OCI-LY1 (cell line): ENCODE data around the gene EGFL8.

Experiments used
- H2AFZ ChIP-seq: fragments of 200-600 bp; sonication (generic), shearing (Covaris generic); 2 replicates; pipeline ENCODE4 v1.6.0; 2014; ENCODE audit warnings: antibody characterized with exemption, mild to moderate bottlenecking, low read length
- H3F3A ChIP-seq: fragments of 200-600 bp; sonication (generic), shearing (Covaris generic); 2 replicates; pipeline ENCODE4 v1.6.0; 2014; ENCODE audit warnings: mild to moderate bottlenecking, antibody characterized with exemption, low read length, moderate library complexity; ENCODE audit not compliant: insufficient read depth
- H3K27ac ChIP-seq: fragments of 200-600 bp; sonication (generic); 2 replicates; pipeline ENCODE4 v1.5.1; 2014; ENCODE audit warnings: low read length, mixed run types, mild to moderate bottlenecking, low read depth; ENCODE audit not compliant: poor library complexity, severe bottlenecking
- H3K27me3 ChIP-seq: fragments of 200-600 bp; sonication (generic); 2 replicates; pipeline ENCODE4 v1.6.0; 2014; ENCODE audit warnings: antibody characterized with exemption, mild to moderate bottlenecking, low read length, moderate library complexity; ENCODE audit not compliant: insufficient read depth
- H3K36me3 ChIP-seq: fragments of 200-600 bp; sonication (generic); 2 replicates; pipeline ENCODE4 v1.6.1; 2014; ENCODE audit warnings: mild to moderate bottlenecking, antibody characterized with exemption, low read length, moderate library complexity, mixed read lengths; ENCODE audit not compliant: insufficient read depth
- H3K4me1 ChIP-seq: fragments of 200-600 bp; sonication (generic); 2 replicates; pipeline ENCODE4 v1.5.1; 2014; ENCODE audit warnings: mild to moderate bottlenecking, low read length, moderate library complexity; ENCODE audit not compliant: insufficient read depth, severe bottlenecking
- H3K4me2 ChIP-seq: fragments of 200-600 bp; sonication (generic), shearing (Covaris generic); 2 replicates; pipeline ENCODE4 v1.6.1; 2014; ENCODE audit warnings: low read length
- H3K4me3 ChIP-seq: fragments of 200-600 bp; sonication (generic); 2 replicates; pipeline ENCODE4 v1.5.1; 2014; ENCODE audit warnings: low read length, low read depth, mild to moderate bottlenecking, mixed read lengths; ENCODE audit not compliant: poor library complexity, severe bottlenecking
- H3K79me2 ChIP-seq: fragments of 200-600 bp; shearing (Covaris generic); 2 replicates; pipeline ENCODE4 v1.6.1; 2016; ENCODE audit warnings: mixed run types, low read length, mixed read lengths; ENCODE audit not compliant: insufficient read depth
- H3K9ac ChIP-seq: fragments of 200-600 bp; sonication (generic), shearing (Covaris generic); 2 replicates; pipeline ENCODE4 v1.6.1; 2014; ENCODE audit warnings: mild to moderate bottlenecking, low read length, mixed read lengths
- H3K9me2 ChIP-seq: fragments of 200-600 bp; sonication (generic), shearing (Covaris generic); 2 replicates; pipeline ENCODE4 v1.6.1; 2014; ENCODE audit warnings: low read depth, mild to moderate bottlenecking, low read length, mixed read lengths
- H3K9me3 ChIP-seq: fragments of 200-600 bp; shearing (Covaris generic); 2 replicates; pipeline ENCODE4 v1.6.1; 2014; ENCODE audit warnings: low read length, mixed read lengths
- H4K20me1 ChIP-seq: fragments of 200-600 bp; sonication (generic), shearing (Covaris generic); 2 replicates; pipeline ENCODE4 v1.6.0; 2016; ENCODE audit warnings: mild to moderate bottlenecking, low read length; ENCODE audit not compliant: insufficient read depth
- EZH2 ChIP-seq: fragments of 200-600 bp; sonication (generic), shearing (Covaris generic); IDR thresholded peaks from 2 replicates; pipeline ENCODE4 v1.8.0; 2017; ENCODE audit warnings: borderline replicate concordance, mixed run types, mild to moderate bottlenecking, antibody characterized with exemption, low read length, moderate library complexity, mixed read lengths
- TF ChIP-seq, protein P1 (sequence below): fragments of 200-600 bp; sonication (generic), shearing (Covaris generic); IDR thresholded peaks from 2 replicates; pipeline ENCODE4 v1.5.1; 2017; ENCODE audit warnings: mild to moderate bottlenecking, antibody characterized with exemption, low read length, moderate library complexity, mixed read lengths

The EGFL8 gene

GRCh38 chr6:32177183-32177787 is 12.9 kb downstream of the EGFL8 start:
- peak overlapping the region; percentile 91 for H3K4me3 ChIP-seq
- peak overlapping the region; percentile 80 for H3K4me2 ChIP-seq
- H2AFZ ChIP-seq = no peak overlapping the region
- H3K79me2 ChIP-seq = peaks cover 12% of the 10 kb centered on the region; the same call in 1 of the 2 replicates
- H3K4me1 ChIP-seq = peaks cover 56% of the 10 kb centered on the region
- peak overlapping the region; percentile 87 for H3K27ac ChIP-seq
- no peaks in the 10 kb centered on the region for H3K9me3 ChIP-seq
- H3F3A ChIP-seq = no peaks in the 10 kb centered on the region
- H3K9me2 ChIP-seq = no peaks in the 10 kb centered on the region
- H3K27me3 ChIP-seq = no peaks in the 10 kb centered on the region
- H4K20me1 ChIP-seq = no peaks in the 10 kb centered on the region
- H3K9ac ChIP-seq = peak overlapping the region; percentile 70
- TF ChIP-seq EZH2 = no peak
- TF ChIP-seq, protein P1, sequence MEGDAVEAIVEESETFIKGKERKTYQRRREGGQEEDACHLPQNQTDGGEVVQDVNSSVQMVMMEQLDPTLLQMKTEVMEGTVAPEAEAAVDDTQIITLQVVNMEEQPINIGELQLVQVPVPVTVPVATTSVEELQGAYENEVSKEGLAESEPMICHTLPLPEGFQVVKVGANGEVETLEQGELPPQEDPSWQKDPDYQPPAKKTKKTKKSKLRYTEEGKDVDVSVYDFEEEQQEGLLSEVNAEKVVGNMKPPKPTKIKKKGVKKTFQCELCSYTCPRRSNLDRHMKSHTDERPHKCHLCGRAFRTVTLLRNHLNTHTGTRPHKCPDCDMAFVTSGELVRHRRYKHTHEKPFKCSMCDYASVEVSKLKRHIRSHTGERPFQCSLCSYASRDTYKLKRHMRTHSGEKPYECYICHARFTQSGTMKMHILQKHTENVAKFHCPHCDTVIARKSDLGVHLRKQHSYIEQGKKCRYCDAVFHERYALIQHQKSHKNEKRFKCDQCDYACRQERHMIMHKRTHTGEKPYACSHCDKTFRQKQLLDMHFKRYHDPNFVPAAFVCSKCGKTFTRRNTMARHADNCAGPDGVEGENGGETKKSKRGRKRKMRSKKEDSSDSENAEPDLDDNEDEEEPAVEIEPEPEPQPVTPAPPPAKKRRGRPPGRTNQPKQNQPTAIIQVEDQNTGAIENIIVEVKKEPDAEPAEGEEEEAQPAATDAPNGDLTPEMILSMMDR = no peak
- H3K36me3 ChIP-seq = peaks cover 20% of the 10 kb centered on the region; the same call in 1 of the 2 replicates

DNA sequence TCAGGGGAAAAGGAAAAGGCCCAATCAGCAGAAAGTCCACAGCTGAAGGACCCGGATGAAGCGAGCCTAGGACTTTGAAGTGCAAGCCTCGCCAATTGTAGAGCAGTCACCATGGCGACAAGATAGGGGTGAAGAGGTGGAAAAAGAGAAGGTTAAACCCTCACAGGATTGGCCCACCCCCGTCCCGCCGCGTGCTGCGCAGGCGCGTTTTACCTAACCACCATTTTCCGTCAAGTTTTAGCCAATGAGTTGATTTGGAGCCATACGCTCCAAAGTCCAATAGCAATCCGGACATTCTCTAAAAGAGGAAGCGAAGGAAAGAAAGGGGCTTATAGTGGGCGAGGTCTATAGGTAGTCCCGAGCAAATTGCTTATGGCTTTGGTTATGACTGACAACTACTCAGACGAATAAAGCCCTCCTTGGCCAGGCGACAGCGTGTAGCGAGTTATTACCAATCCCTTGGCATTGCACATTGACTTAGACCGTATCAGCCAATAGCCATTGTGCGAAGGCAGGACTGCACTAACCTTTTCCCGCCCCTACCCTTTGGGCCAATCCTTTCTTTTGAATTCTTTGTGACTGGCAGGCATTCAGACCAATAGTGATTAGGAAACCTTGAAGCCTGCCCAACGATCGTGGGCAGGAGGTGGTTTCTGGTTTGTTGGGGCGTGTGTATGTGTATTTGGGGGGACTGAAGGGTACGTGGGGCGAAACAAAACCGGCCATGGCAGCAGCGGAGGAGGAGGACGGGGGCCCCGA is 13.6 kb downstream of the EGFL8 start, which contains the start of gene RNF5:
TSS of gene RNF5 (plus strand) at position 618 of the 759 bp plus-strand sequence. CDS start at position 725, 107 bp downstream.
- Histone ChIP-seq H3K27ac (peak within 1 kb of the TSS; percentile 87), H3K9me3 (no peaks in the 10 kb centered on the region), H3K36me3 (peaks cover 27% of the 10 kb centered on the region; the same call in 1 of the 2 replicates), H3K79me2 (peaks cover 12% of the 10 kb centered on the region; the same call in 1 of the 2 replicates), H3K9me2 (no peaks in the 10 kb centered on the region), H4K20me1 (no peaks in the 10 kb centered on the region), H3K9ac (peak within 1 kb of the TSS; percentile 79), H3K4me3 (peak within 1 kb of the TSS; percentile 91), H3F3A (no peaks in the 10 kb centered on the region), H3K4me1 (peaks cover 51% of the 10 kb centered on the region), H2AFZ (no peak within 1 kb of the TSS), H3K27me3 (no peaks in the 10 kb centered on the region), H3K4me2 (peak within 1 kb of the TSS; percentile 99)
- TF ChIP-seq, protein P1 = no peak
- no peak for TF ChIP-seq EZH2

DNA sequence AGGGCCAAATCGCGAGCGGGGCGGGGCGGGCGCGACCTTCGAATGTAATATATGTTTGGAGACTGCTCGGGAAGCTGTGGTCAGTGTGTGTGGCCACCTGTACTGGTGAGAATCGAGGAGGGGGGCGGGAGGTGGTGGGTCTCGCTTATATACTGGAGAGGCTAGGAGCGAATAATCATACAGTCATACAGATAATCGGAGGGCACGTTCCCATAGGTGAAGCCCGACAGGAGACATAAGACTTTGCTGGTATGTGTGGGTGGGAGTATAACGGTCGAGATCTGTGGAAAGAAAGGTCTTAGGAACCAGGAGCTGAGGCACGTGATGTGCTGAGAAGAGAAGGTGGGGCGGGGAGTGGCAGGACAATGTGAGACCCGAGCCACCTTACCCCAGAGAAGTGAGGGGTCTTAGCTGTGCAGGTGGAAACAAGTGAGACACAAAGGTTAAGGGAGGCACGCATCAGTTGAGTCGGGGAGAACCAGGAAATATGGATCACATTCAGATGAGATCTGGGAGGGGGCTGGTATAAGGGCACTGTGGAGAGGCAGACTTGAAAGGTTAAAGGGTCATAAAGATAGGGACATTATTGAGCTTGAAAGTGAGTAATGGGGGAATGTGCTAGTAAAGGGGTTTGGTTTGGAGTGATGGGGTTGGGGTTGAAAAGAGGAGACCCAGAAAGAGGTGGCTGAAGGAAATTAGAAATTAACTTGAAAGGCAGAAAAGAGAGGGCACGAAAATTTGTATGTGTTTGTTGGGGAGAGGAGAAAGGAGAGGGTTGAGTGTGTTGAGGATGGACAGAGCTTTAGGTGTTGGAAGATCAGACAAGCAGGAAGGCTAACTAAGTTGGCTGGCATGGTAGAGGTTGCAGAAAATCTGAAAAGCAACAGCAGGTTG is 14.4 kb downstream of the EGFL8 start:
- H3K27me3 ChIP-seq = no peaks in the 10 kb centered on the region
- peak overlapping the region; percentile 79 for H3K9ac ChIP-seq
- peak overlapping the region; percentile 87 for H3K27ac ChIP-seq
- peaks cover 43% of the 10 kb centered on the region for H3K4me1 ChIP-seq
- H3K9me3 ChIP-seq = no peaks in the 10 kb centered on the region
- TF ChIP-seq, protein P1 = no peak
- no peak for TF ChIP-seq EZH2
- H4K20me1 ChIP-seq = no peaks in the 10 kb centered on the region
- peaks cover 12% of the 10 kb centered on the region; the same call in 1 of the 2 replicates for H3K79me2 ChIP-seq
- no peaks in the 10 kb centered on the region for H3F3A ChIP-seq
- H3K4me2 ChIP-seq = peak overlapping the region; percentile 99
- H3K9me2 ChIP-seq = no peaks in the 10 kb centered on the region
- no peak overlapping the region for H2AFZ ChIP-seq
- H3K4me3 ChIP-seq = peak overlapping the region; percentile 91
- peaks cover 34% of the 10 kb centered on the region; the same call in 1 of the 2 replicates for H3K36me3 ChIP-seq
